Tibial nerve (tissue), 4 donors: ENCODE results near the gene LFNG. TPM values are rescaled to one million over a fixed set of nuclear protein-coding genes. Genes with fewer than 3 reads are reported as not detected.

ENCODE experiments used
- DNase-seq, 2 donors: peaks; one replicate each; pipeline ENCODE4 v3.0.0-alpha.2; 2019; ENCODE audit warnings: low spot score in 2 of 2
- H3K27ac ChIP-seq, 4 donors: fragments of 200-600 bp; sonication (generic) in 3 of 4; one replicate each; pipeline ENCODE4 v1.5.1; 2017 to 2019; ENCODE audit warnings: mild to moderate bottlenecking in 1 of 4
- H3K27me3 ChIP-seq, 2 donors: fragments of 200-600 bp; sonication (generic) in 1 of 2; one replicate each; pipeline versions ENCODE4 v1.5.1 to v1.6.0; 2017 to 2019
- H3K36me3 ChIP-seq, 3 donors: fragments of 200-600 bp; sonication (generic); one replicate each; pipeline ENCODE4 v1.5.1; 2018 to 2019
- H3K4me1 ChIP-seq, 4 donors: fragments of 200-600 bp; sonication (generic) in 3 of 4; one replicate each; pipeline ENCODE4 v1.5.1; 2017 to 2019
- H3K4me3 ChIP-seq, 4 donors: fragments of 200-600 bp; sonication (generic) in 3 of 4; one replicate each; pipeline ENCODE4 v1.5.1; 2017 to 2019; ENCODE audit warnings: mild to moderate bottlenecking in 1 of 4, moderate library complexity in 1 of 4
- H3K9me3 ChIP-seq, 4 donors: fragments of 200-600 bp; sonication (generic) in 3 of 4; one replicate each; pipeline ENCODE4 v1.5.1; 2017 to 2019
- CTCF ChIP-seq, 5 experiments: fragments of 200-600 bp in 3 of 5; fragments of 450-650 bp in 2 of 5; sonication (generic) in 3 of 5; IDR thresholded peaks; one replicate each; pipeline ENCODE4 v1.5.1; 2016 to 2019; ENCODE audit warnings: antibody characterized with exemption in 5 of 5, mild to moderate bottlenecking in 3 of 5, moderate library complexity in 2 of 5
- EP300 ChIP-seq, 2 donors: sonication (generic); formaldehyde crosslinking; IDR thresholded peaks; one replicate each; pipeline ENCODE4 v1.6.1; 2017; ENCODE audit warnings: antibody characterized with exemption in 2 of 2, mild to moderate bottlenecking in 1 of 2
- POLR2A ChIP-seq, 2 donors: fragments of 450-650 bp; IDR thresholded peaks; one replicate each; pipeline ENCODE4 v1.6.1; 2017; ENCODE audit warnings: antibody characterized with exemption in 2 of 2, mild to moderate bottlenecking in 2 of 2, moderate library complexity in 2 of 2
- WGBS, 2 donors: methylation state at CpG; one replicate each; pipeline ENCODE4 v1.1.5; 2018; 5-methylcytosine and 5-hydroxymethylcytosine counted together
- total RNA-seq, 4 donors: library from RNA; depleted of rRNA; stranded (reverse); fragments of >200 nt; gene quantifications; one replicate each; pipeline ENCODE4 v1.1.0, GENCODE V29; 2016

Gene LFNG
- total RNA-seq, 4 donors from 2014 or later, result 8.8 to 21.6 (median 11.3) TPM

- no peak overlapping the region for H3K27ac ChIP-seq
- H3K4me3 ChIP-seq, result no peak overlapping the region
- H3K4me1 ChIP-seq, result peaks cover 0 to 19% (median 3%) of the 10 kb centered on the region in 4 donors
- H3K36me3 ChIP-seq, result peaks cover 0 to 26% (median 4%) of the 10 kb centered on the region in 3 donors
- 89 to 90% methylated on average over 23 to 24 of the region's 24 CpGs for WGBS, 2 donors
- no peak for TF ChIP-seq EP300 (IDR thresholded peaks at IDR 0.05)
- no peak for TF ChIP-seq POLR2A (IDR thresholded peaks at IDR 0.05)
- no peak for TF ChIP-seq CTCF (IDR thresholded peaks at IDR 0.05)
- no peaks in the 10 kb centered on the region for H3K9me3 ChIP-seq
- DNase-seq, result no peak
- H3K27me3 ChIP-seq, result no peaks in the 10 kb centered on the region
Observed at GRCh38 chr7:2568521-2569223, 49.1 kb downstream of the LFNG start.

- peaks cover 0 to 19% (median 3%) of the 10 kb centered on the region in 4 donors for H3K4me1 ChIP-seq
- 95 to 97% methylated on average over 14 of the region's 14 CpGs for WGBS, 2 donors
- no peaks in the 10 kb centered on the region for H3K27me3 ChIP-seq
- H3K27ac ChIP-seq, result no peak overlapping the region
- no peak for DNase-seq
- no peaks in the 10 kb centered on the region for H3K9me3 ChIP-seq
- peaks cover 0 to 33% (median 7%) of the 10 kb centered on the region in 3 donors for H3K36me3 ChIP-seq
- TF ChIP-seq POLR2A (IDR thresholded peaks at IDR 0.05), result no peak
- TF ChIP-seq CTCF (IDR thresholded peaks at IDR 0.05), result no peak
- no peak for TF ChIP-seq EP300 (IDR thresholded peaks at IDR 0.05)
- H3K4me3 ChIP-seq, result no peak overlapping the region
Observed at GRCh38 chr7:2569421-2569820, 49.8 kb downstream of the LFNG start.

- DNase-seq, result no peak
- TF ChIP-seq EP300 (IDR thresholded peaks at IDR 0.05) (no peak), POLR2A (IDR thresholded peaks at IDR 0.05) (no peak)
Observed at GRCh38 chr7:2570021-2570420, 50.4 kb downstream of the LFNG start.

GRCh38 chr7:2571409-2571808 lies 51.8 kb downstream of the LFNG start:
- no peak for DNase-seq
- Histone ChIP-seq H3K4me1 (peaks cover 0 to 19% (median 3%) of the 10 kb centered on the region in 4 donors), H3K36me3 (peaks cover 0 to 50% (median 7%) of the 10 kb centered on the region in 3 donors), H3K9me3 (no peaks in the 10 kb centered on the region), H3K27me3 (no peaks in the 10 kb centered on the region), H3K4me3 (no peak overlapping the region), H3K27ac (no peak overlapping the region)
- TF ChIP-seq POLR2A (IDR thresholded peaks at IDR 0.05) (no peak), CTCF (IDR thresholded peaks at IDR 0.05) (no peak), EP300 (IDR thresholded peaks at IDR 0.05) (no peak)
- WGBS, 2 donors, result 86% methylated on average over 15 of the region's 15 CpGs

More at GRCh38 chr7:2570021-2570420, 50.4 kb downstream of the LFNG start:
- WGBS, 2 donors, result 82 to 83% methylated on average over 16 of the region's 16 CpGs
- Histone ChIP-seq H3K27ac (no peak overlapping the region), H3K4me3 (no peak overlapping the region), H3K4me1 (peaks cover 0 to 19% (median 3%) of the 10 kb centered on the region in 4 donors), H3K36me3 (peaks cover 0 to 39% (median 7%) of the 10 kb centered on the region in 3 donors), H3K27me3 (no peaks in the 10 kb centered on the region), H3K9me3 (no peaks in the 10 kb centered on the region)

GRCh38 chr7:2572101-2572842 lies 52.7 kb downstream of the LFNG start:
- Histone ChIP-seq H3K36me3 (peaks cover 0 to 50% (median 7%) of the 10 kb centered on the region in 3 donors), H3K4me3 (no peak overlapping the region), H3K27ac (no peak overlapping the region), H3K9me3 (no peaks in the 10 kb centered on the region), H3K4me1 (peaks cover 0 to 11% (median 0%) of the 10 kb centered on the region in 4 donors), H3K27me3 (no peaks in the 10 kb centered on the region)
- WGBS, 2 donors, result 82% methylated on average over 20 to 22 of the region's 22 CpGs
- DNase-seq, result no peak
- TF ChIP-seq CTCF (IDR thresholded peaks at IDR 0.05) (no peak), EP300 (IDR thresholded peaks at IDR 0.05) (no peak), POLR2A (IDR thresholded peaks at IDR 0.05) (no peak)
